Activated CD4-positive, alpha-beta T cell treated with anti-CD3 and anti-CD28 coated beads for 36 hours (primary cell): ENCODE measurements around the gene TRIP4. TPM values are rescaled to one million over a fixed set of nuclear protein-coding genes. Genes with fewer than 3 reads are reported as not detected.
"Not testable (repeated sequence)": the region's sequence is repeated elsewhere in the genome, so short reads cannot be mapped to it uniquely, and the experiment has no call there.

Experiments
- ATAC-seq: fragments of 200-7000 bp; cut with Tn5 transposase; one replicate; pipeline ENCODE4 v1.10.0; 2021; ENCODE audit warnings: mild to moderate bottlenecking, moderate library complexity
- CTCF ChIA-PET: fragments of 350-600 bp; sonication (Branson Sonifier 250); formaldehyde crosslinking; loops from one replicate; lab custom pipeline; 2021; ENCODE audit warnings: antibody characterized with exemption; lab: Charles Lee
- POLR2A ChIA-PET: fragments of 350-600 bp; sonication (Branson Sonifier 250); formaldehyde crosslinking; loops from one replicate; lab custom pipeline; 2021; ENCODE audit warnings: antibody characterized with exemption, inconsistent platforms; lab: Charles Lee
- DNase-seq: peaks from one replicate; pipeline ENCODE4 v3.0.0-alpha.2; 2020
- H3K27ac Mint-ChIP-seq: one replicate; pipeline ENCODE4 v1.8.0; 2021; ENCODE audit warnings: mixed read lengths
- H3K27me3 Mint-ChIP-seq: one replicate; pipeline ENCODE4 v1.8.0; 2021; ENCODE audit warnings: mixed read lengths
- H3K36me3 Mint-ChIP-seq: one replicate; pipeline ENCODE4 v1.8.0; 2021; ENCODE audit warnings: low read depth, mixed read lengths
- H3K4me1 Mint-ChIP-seq: one replicate; pipeline ENCODE4 v1.8.0; 2021; ENCODE audit warnings: mixed read lengths
- H3K4me3 Mint-ChIP-seq: one replicate; pipeline ENCODE4 v1.8.0; 2021; ENCODE audit warnings: mild to moderate bottlenecking, moderate library complexity, mixed read lengths
- H3K9me3 Mint-ChIP-seq: one replicate; pipeline ENCODE4 v1.8.0; 2021; ENCODE audit warnings: low read depth, mixed read lengths
- intact Hi-C, 2 experiments: fragments of 100-400 bp; cut with DNase I in 1 of 2; cut with micrococcal nuclease in 1 of 2; formaldehyde crosslinking; loops; one replicate each; pipeline versions ENCODE4 v1.14.2 to v1.15.1; 2022 to 2024; cut with DNase I, micrococcal nuclease
- total RNA-seq, 2 experiments: library from RNA; stranded (reverse); gene quantifications; one replicate each; pipeline ENCODE4 v1.2.3, GENCODE V29; 2021

Gene TRIP4
- total RNA-seq, 2 experiments from 2014 or later = 13.1 to 19.6 TPM

- DNase-seq (no peak), ATAC-seq (no peak)
- H3K4me3 Mint-ChIP-seq = peak overlapping the region; percentile 89
- H3K27ac Mint-ChIP-seq = peak overlapping the region; percentile 84
- H3K27me3 Mint-ChIP-seq = no peaks in the 10 kb centered on the region
- intact Hi-C loops = loop anchor here in 1 of 2 experiments (10.0 kb wide), 1 partner anchor 260 kb away; the partner anchor contains the start of genes CIAO2A and SNX1
- peaks cover 19% of the 10 kb centered on the region for H3K4me1 Mint-ChIP-seq
- no peaks in the 10 kb centered on the region for H3K9me3 Mint-ChIP-seq
- H3K36me3 Mint-ChIP-seq = peaks cover 3% of the 10 kb centered on the region
- ChIA-PET CTCF (interaction anchor here (0.6 to 1.9 kb wide), 5 partner anchors 10 to 1412 kb away, joined by 3 to 5 read pairs (median 4); no protein-coding TSS in a partner anchor), POLR2A (interaction anchor here (1.0 to 1.5 kb wide), 3 partner anchors 33 to 148 kb away, joined by 3 to 4 read pairs (median 3); partner anchors contain the start of gene TRIP4)
These were observed 32.8 kb upstream of the TRIP4 start for GRCh38 chr15:64354688-64355344.

- H3K27me3 Mint-ChIP-seq = no peaks in the 10 kb centered on the region
- H3K4me3 Mint-ChIP-seq = peak overlapping the region; percentile 89
- CTCF ChIA-PET = interaction anchor here (0.7 to 1.9 kb wide), 4 partner anchors 11 to 202 kb away, joined by 3 to 5 read pairs (median 4); no protein-coding TSS in a partner anchor
- intact Hi-C loops = loop anchor here in 1 of 2 experiments (10.0 kb wide), 1 partner anchor 261 kb away; the partner anchor contains the start of genes CIAO2A and SNX1
- DNase-seq (peak; percentile 62), ATAC-seq (peak; percentile 24)
- H3K4me1 Mint-ChIP-seq = peaks cover 19% of the 10 kb centered on the region
- peak overlapping the region; percentile 84 for H3K27ac Mint-ChIP-seq
- no peaks in the 10 kb centered on the region for H3K9me3 Mint-ChIP-seq
- H3K36me3 Mint-ChIP-seq = peaks cover 5% of the 10 kb centered on the region
- POLR2A ChIA-PET = interaction anchor here (1.1 to 1.5 kb wide), 2 partner anchors 32 to 81 kb away, joined by 3 read pairs; partner anchors contain the start of gene TRIP4
These were observed 32.2 kb upstream of the TRIP4 start for GRCh38 chr15:64355348-64355943.

DNA sequence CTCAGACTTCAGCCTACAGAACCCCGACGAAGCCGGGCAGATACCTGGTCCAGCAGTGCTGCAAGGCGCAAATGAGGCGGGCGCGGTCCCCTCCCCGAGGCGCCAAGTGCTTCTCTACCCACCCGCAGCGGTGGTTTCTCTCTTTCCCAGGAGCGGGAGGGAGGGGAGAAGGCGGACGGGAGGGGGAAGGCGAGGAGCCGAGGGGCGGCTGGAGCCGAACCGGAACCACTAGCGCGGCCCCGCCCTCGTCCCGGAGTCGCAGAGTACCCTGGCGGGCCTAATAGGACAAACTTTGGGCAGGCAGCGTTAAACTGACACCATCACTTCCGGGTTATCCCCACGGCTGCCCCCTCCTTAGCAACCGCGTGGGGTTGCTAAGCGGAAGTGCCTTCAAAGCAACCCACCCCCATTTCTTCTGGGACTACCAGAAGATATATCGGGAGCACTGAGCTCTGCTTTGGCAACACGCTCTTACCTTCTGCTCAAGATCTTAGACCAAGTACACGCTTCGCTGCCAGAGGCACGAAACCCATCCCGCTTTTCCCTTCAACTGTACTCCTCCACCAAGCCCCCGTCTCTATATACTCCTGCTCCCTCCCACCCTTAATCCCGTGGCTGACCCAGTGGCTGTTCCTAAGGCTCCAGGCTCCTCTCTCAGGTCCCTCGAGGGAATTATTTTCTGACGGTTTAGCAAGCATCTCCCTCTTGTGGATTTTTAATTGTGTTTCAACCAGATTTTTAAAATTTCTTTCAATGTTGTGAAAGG is 31.5 kb upstream of the TRIP4 start, which contains the start of gene CSNK1G1:
TSS of gene CSNK1G1 (minus strand) at position 230 of the 766 bp plus-strand sequence. CDS start 55,674 bp downstream, outside the sequence.
- H3K27me3 Mint-ChIP-seq = no peaks in the 10 kb centered on the region
- intact Hi-C loops = loop anchor here (1.0 to 10.0 kb wide), 8 partner anchors 25 to 538 kb away; partner anchors contain the start of genes CIAO2A (in 2 of the 2), PCLAF (in 2 of the 2), PPIB (in 2 of the 2) and TRIP4 (in 2 of the 2)
- peaks cover 5% of the 10 kb centered on the region for H3K36me3 Mint-ChIP-seq
- peak within 1 kb of the TSS; percentile 89 for H3K4me3 Mint-ChIP-seq
- POLR2A ChIA-PET = no interaction called here
- DNase-seq (peak; percentile 94), ATAC-seq (peak; percentile 99)
- H3K9me3 Mint-ChIP-seq = no peaks in the 10 kb centered on the region
- CTCF ChIA-PET = interaction anchor here (0.7 to 1.9 kb wide), 4 partner anchors 151 to 318 kb away, joined by 3 to 4 read pairs (median 4); no protein-coding TSS in a partner anchor
- peak within 1 kb of the TSS; percentile 84 for H3K27ac Mint-ChIP-seq
- peaks cover 17% of the 10 kb centered on the region for H3K4me1 Mint-ChIP-seq

- Mint-ChIP-seq H3K4me3 (peak overlapping the region; percentile 89), H3K36me3 (peaks cover 5% of the 10 kb centered on the region), H3K4me1 (peaks cover 15% of the 10 kb centered on the region), H3K27ac (peak overlapping the region; percentile 84), H3K9me3 (no peaks in the 10 kb centered on the region), H3K27me3 (no peaks in the 10 kb centered on the region)
- ChIA-PET POLR2A (no interaction called here), CTCF (interaction anchor here (0.7 to 1.0 kb wide), 2 partner anchors 171 to 317 kb away, joined by 3 read pairs; no protein-coding TSS in a partner anchor)
- DNase-seq (no peak), ATAC-seq (no peak)
- intact Hi-C loops = loop anchor here (1.0 to 10.0 kb wide), 8 partner anchors 25 to 538 kb away; partner anchors contain the start of genes CIAO2A (in 2 of the 2), PCLAF (in 2 of the 2), PPIB (in 2 of the 2) and TRIP4 (in 2 of the 2)
These were observed 31.0 kb upstream of the TRIP4 start for GRCh38 chr15:64356710-64357040.

GRCh38 chr15:64361259-64361658 is 26.4 kb upstream of the TRIP4 start:
- intact Hi-C loops = no loop called here
- no peak for ATAC-seq
- POLR2A ChIA-PET = no interaction called here

DNA sequence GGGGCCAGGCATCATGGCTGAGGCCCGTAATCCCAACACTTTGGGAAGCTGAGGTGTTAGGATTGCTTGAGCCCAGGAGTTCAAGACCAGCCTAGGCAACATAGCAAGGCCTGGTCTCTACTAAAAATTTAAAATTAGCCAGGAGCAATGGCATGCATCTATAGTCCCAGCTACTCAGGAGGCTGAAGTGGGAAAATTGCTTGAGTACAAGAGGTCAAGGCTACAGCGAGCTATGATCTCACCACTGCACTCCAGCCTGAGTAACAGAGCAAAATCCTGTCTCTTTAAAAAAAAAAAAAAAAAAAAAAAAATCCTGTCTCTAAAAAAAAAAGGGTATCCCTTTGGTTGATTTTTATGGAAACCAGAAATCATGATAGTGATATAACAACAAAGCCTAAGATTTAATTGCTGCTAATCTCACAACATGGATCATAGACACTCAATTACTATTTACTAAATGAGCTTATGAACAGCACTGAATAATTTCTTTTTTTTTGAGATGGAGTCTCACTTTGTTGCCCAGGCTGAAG is 18.5 kb upstream of the TRIP4 start:
- CTCF ChIA-PET = no interaction called here

More at GRCh38 chr15:64361259-64361658, 26.4 kb upstream of the TRIP4 start:
- CTCF ChIA-PET = interaction anchor here (1.0 kb wide), 1 partner anchor 151 kb away, joined by 4 read pairs; no protein-coding TSS in a partner anchor
- H3K4me3 Mint-ChIP-seq = no peak overlapping the region
- no peak for DNase-seq
- no peak overlapping the region for H3K27ac Mint-ChIP-seq
- H3K9me3 Mint-ChIP-seq = no peaks in the 10 kb centered on the region
- no peaks in the 10 kb centered on the region for H3K27me3 Mint-ChIP-seq
- peaks cover 5% of the 10 kb centered on the region for H3K4me1 Mint-ChIP-seq
- peaks cover 13% of the 10 kb centered on the region for H3K36me3 Mint-ChIP-seq

GRCh38 chr15:64371383-64371782 is 16.3 kb upstream of the TRIP4 start:
- ATAC-seq, H3K9me3 Mint-ChIP-seq, intact Hi-C loops, H3K4me3 Mint-ChIP-seq, H3K27ac Mint-ChIP-seq, DNase-seq, CTCF ChIA-PET, H3K4me1 Mint-ChIP-seq, H3K27me3 Mint-ChIP-seq: not testable (repeated sequence)
- peaks cover 35% of the 10 kb centered on the region for H3K36me3 Mint-ChIP-seq
- POLR2A ChIA-PET = interaction anchor here (0.7 kb wide), 1 partner anchor 12 kb away, joined by 3 read pairs; no protein-coding TSS in a partner anchor

More for the DNA sequence above, 18.5 kb upstream of the TRIP4 start:
- H3K27ac Mint-ChIP-seq = no peak overlapping the region
- no peaks in the 10 kb centered on the region for H3K9me3 Mint-ChIP-seq
- peaks cover 27% of the 10 kb centered on the region for H3K36me3 Mint-ChIP-seq
- DNase-seq (no peak), ATAC-seq (no peak)
- no peaks in the 10 kb centered on the region for H3K4me1 Mint-ChIP-seq
- H3K27me3 Mint-ChIP-seq = no peaks in the 10 kb centered on the region
- POLR2A ChIA-PET = no interaction called here
- H3K4me3 Mint-ChIP-seq = no peak overlapping the region
- intact Hi-C loops = no loop called here

GRCh38 chr15:64373360-64373759 is 14.3 kb upstream of the TRIP4 start:
- H3K4me3 Mint-ChIP-seq = no peak overlapping the region
- H3K4me1 Mint-ChIP-seq = no peaks in the 10 kb centered on the region
- H3K27ac Mint-ChIP-seq = no peak overlapping the region
- ATAC-seq (no peak), DNase-seq (no peak)
- no peaks in the 10 kb centered on the region for H3K27me3 Mint-ChIP-seq
- ChIA-PET CTCF (no interaction called here), POLR2A (no interaction called here)
- intact Hi-C loops = no loop called here
- H3K9me3 Mint-ChIP-seq = no peaks in the 10 kb centered on the region
- H3K36me3 Mint-ChIP-seq = peaks cover 34% of the 10 kb centered on the region

- CTCF ChIA-PET = no interaction called here
- ATAC-seq = no peak
- intact Hi-C loops = no loop called here
- POLR2A ChIA-PET = interaction anchor here (0.6 to 0.7 kb wide), 3 partner anchors 43 to 344 kb away, joined by 3 to 5 read pairs (median 5); no protein-coding TSS in a partner anchor
- no peaks in the 10 kb centered on the region for H3K27me3 Mint-ChIP-seq
- no peak overlapping the region for H3K27ac Mint-ChIP-seq
- peak overlapping the region; percentile 97 for H3K4me3 Mint-ChIP-seq
- H3K36me3 Mint-ChIP-seq = peaks cover 29% of the 10 kb centered on the region
- H3K9me3 Mint-ChIP-seq = no peaks in the 10 kb centered on the region
- H3K4me1 Mint-ChIP-seq = peaks cover 15% of the 10 kb centered on the region
- no peak for DNase-seq
These were observed 8.2 kb upstream of the TRIP4 start for GRCh38 chr15:64379216-64379960.
